ENCODE results near the gene SPTLC2. TPM values are rescaled to one million over a fixed set of nuclear protein-coding genes. Genes with fewer than 3 reads are reported as not detected.
"Not testable (repeated sequence)": the region's sequence is repeated elsewhere in the genome, so short reads cannot be mapped to it uniquely, and the experiment has no call there.

The SPTLC2 gene
- 68.4 and 81.7 TPM in 2 replicates for total RNA-seq (2021)
- percentile 92 among the genes with signal in this experiment for Bru-seq, nascent RNA
- BruChase-seq, experiment 1, labeled RNA remaining after a 2-hour chase, result percentile 85 among the genes with signal in this experiment
- percentile 84 among the genes with signal in this experiment for BruChase-seq, experiment 2, labeled RNA remaining after a 6-hour chase
- long read RNA-seq, full-length matches to known transcripts, result 61 of 85 reads
- long read RNA-seq, partial matches to known transcripts, result 4 of 85 reads
- long read RNA-seq, other reads (novel, unspliced or antisense), result 20 of 85 reads

DNA sequence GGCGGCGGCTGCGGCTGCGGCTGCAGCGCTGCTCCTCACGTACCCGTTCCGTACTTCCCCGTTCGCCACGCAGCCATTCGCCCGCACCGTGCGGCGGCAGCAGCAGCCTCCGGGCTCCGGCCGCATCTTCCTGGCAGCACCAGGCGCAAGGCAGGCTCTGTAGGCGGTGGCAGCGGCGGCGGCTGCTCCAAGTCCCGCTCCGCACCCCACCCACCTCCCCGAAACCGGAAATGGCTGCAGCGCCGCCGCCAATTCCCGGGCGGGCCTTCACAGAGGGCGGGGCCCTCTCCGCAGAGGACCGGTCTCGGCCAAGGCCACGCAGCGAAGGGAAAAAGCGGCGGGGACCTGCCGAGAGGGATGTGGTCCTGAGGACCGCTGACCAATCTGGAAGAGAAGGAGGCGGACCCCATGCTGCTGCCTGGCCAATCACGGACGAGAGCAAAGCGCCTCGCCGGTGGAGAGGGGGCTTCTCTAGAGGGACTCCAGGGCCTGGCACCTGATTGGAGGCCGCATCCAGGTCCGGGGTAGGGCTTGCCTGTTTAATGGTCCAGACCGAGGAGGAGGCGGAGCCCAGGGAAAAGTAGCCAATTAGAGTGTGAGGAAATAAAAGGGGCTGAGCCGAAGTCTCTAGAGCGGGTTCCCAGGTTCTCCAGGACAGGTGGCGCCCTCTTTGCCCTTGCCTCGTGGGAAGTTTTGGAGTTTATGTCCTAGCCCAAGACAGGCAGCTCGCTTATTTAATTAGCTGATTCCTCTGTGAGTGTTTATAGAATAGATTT, at the start of gene SPTLC2:
TSS of gene SPTLC2 (minus strand) at position 184 of the 776 bp plus-strand sequence. CDS start at position 126, 58 bp downstream.
- Histone ChIP-seq H3K4me1 (replicated peaks; ENCODE audit: insufficient read depth) (peaks cover 50% of the 10 kb centered on the region), H3K27ac (peak within 1 kb of the TSS; percentile 76), H3K4me2 (peak within 1 kb of the TSS; percentile 98), H3K9me2 (ENCODE audit: insufficient read depth) (no peaks in the 10 kb centered on the region), H3K79me2 (ENCODE audit: low read depth) (peaks cover 45% of the 10 kb centered on the region), H3K27me3 (ENCODE audit: insufficient read depth, low read depth) (no peaks in the 10 kb centered on the region), H3K9me3 (ENCODE audit: insufficient read depth, low read depth) (no peaks in the 10 kb centered on the region), H3K36me3 (ENCODE audit: low read depth) (no peaks in the 10 kb centered on the region), H3F3A (ENCODE audit: insufficient read depth, low read depth) (peaks cover 42% of the 10 kb centered on the region), H4K20me1 (ENCODE audit: insufficient read depth) (peaks cover 9% of the 10 kb centered on the region; the same call in 1 of the 2 replicates), H2AFZ (peak within 1 kb of the TSS; percentile 78), H3K4me3 (peak within 1 kb of the TSS; percentile 85)
- no TSS peak for BruUV-seq (replicated peaks)
- POLR2A ChIA-PET (ENCODE audit: unreplicated experiment), result no interaction called here
- TF ChIP-seq, protein P1, sequence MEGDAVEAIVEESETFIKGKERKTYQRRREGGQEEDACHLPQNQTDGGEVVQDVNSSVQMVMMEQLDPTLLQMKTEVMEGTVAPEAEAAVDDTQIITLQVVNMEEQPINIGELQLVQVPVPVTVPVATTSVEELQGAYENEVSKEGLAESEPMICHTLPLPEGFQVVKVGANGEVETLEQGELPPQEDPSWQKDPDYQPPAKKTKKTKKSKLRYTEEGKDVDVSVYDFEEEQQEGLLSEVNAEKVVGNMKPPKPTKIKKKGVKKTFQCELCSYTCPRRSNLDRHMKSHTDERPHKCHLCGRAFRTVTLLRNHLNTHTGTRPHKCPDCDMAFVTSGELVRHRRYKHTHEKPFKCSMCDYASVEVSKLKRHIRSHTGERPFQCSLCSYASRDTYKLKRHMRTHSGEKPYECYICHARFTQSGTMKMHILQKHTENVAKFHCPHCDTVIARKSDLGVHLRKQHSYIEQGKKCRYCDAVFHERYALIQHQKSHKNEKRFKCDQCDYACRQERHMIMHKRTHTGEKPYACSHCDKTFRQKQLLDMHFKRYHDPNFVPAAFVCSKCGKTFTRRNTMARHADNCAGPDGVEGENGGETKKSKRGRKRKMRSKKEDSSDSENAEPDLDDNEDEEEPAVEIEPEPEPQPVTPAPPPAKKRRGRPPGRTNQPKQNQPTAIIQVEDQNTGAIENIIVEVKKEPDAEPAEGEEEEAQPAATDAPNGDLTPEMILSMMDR (conservative IDR thresholded peaks at IDR 0.05), result no peak
- no peak for TF ChIP-seq EZH2 (IDR thresholded peaks at IDR 0.05; ENCODE audit: low read depth)
- CTCF ChIA-PET, result no interaction called here
- intact Hi-C loops (cut with micrococcal nuclease; ENCODE audit: unreplicated experiment), result loop anchor here (1.0 to 2.0 kb wide), 6 partner anchors 24 to 296 kb away; partner anchors contain the start of genes AHSA1, GSTZ1 and POMT2
- peak; percentile 100 for DNase-seq

DNA sequence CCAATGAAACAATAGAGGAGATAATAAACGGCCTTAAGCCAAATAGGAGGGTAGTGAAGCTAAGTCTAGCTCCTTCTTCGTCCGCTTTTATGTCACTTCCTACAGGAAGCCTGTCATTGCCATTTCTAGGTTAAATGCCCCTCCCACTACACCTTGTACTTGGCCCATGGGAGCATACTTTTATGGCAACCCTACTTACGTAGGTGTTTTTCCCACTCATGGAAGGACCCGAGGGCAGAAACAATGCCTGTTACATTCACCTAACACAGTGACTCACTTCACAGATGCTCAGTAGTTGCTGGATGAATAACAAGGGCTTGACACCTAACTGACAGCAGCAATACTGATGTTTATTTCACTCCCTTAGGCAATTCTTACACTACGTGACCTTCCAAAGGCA, 46.9 kb upstream of the SPTLC2 start:
- intact Hi-C loops (cut with micrococcal nuclease; ENCODE audit: unreplicated experiment), result no loop called here
- DNase-seq, result peak; percentile 34 to 94
- Histone ChIP-seq H3K27ac (0 out of 2 replicates have a peak overlapping the region, but pooled peaks have one; percentile 14), H3K4me2 (peak overlapping the region; percentile 46), H3K27me3 (ENCODE audit: insufficient read depth, low read depth) (no peaks in the 10 kb centered on the region), H4K20me1 (ENCODE audit: insufficient read depth) (no peaks in the 10 kb centered on the region), H3K4me3 (no peak overlapping the region), H3K4me1 (replicated peaks; ENCODE audit: insufficient read depth) (peaks cover 14% of the 10 kb centered on the region), H2AFZ (no peak overlapping the region), H3K9me3 (ENCODE audit: insufficient read depth, low read depth) (no peaks in the 10 kb centered on the region), H3F3A (ENCODE audit: insufficient read depth, low read depth) (peaks cover 26% of the 10 kb centered on the region), H3K36me3 (ENCODE audit: low read depth) (no peaks in the 10 kb centered on the region), H3K9me2 (ENCODE audit: insufficient read depth) (no peaks in the 10 kb centered on the region), H3K79me2 (ENCODE audit: low read depth) (no peaks in the 10 kb centered on the region)
- BruUV-seq (replicated peaks), result no TSS peak
- TF ChIP-seq, protein P1 (conservative IDR thresholded peaks at IDR 0.05), result no peak
- no peak for TF ChIP-seq EZH2 (IDR thresholded peaks at IDR 0.05; ENCODE audit: low read depth)
- ChIA-PET POLR2A (ENCODE audit: unreplicated experiment) (interaction anchor here (0.6 to 0.9 kb wide), 2 partner anchors 98 to 342 kb away, joined by 3 to 14 read pairs; partner anchors contain the start of genes GSTZ1 and POMT2), CTCF (interaction anchor here (0.6 kb wide), 1 partner anchor 151 kb away, joined by 6 read pairs; no protein-coding TSS in a partner anchor)

DNA sequence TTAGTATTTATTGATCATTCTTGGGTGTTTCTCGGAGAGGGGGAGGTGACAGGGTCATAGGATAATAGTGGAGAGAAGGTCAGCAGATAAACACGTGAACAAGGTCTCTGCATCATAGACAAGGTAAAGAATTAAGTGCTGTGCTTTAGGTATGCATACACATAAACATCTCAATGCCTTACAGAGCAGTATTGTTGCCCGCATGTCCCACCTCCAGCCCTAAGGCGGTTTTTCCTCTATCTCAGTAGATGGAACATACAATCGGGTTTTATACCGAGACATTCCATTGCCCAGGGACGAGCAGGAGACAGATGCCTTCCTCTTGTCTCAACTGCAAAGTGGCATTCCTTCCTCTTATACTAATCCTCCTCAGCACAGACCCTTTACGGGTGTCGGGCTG, 45.1 kb upstream of the SPTLC2 start:
- intact Hi-C loops (cut with micrococcal nuclease; ENCODE audit: unreplicated experiment), result not testable (repeated sequence)

More for the DNA sequence above, 45.1 kb upstream of the SPTLC2 start:
- H3K36me3 ChIP-seq (ENCODE audit: low read depth); BruUV-seq (replicated peaks); H3K79me2 ChIP-seq (ENCODE audit: low read depth); CTCF ChIA-PET; H3K27ac ChIP-seq; H3K9me2 ChIP-seq (ENCODE audit: insufficient read depth); H2AFZ ChIP-seq; POLR2A ChIA-PET (ENCODE audit: unreplicated experiment); H3K4me2 ChIP-seq; H3K9me3 ChIP-seq (ENCODE audit: insufficient read depth, low read depth); DNase-seq; H3K4me3 ChIP-seq; H4K20me1 ChIP-seq (ENCODE audit: insufficient read depth); H3K27me3 ChIP-seq (ENCODE audit: insufficient read depth, low read depth): not testable (repeated sequence)
- peaks cover 26% of the 10 kb centered on the region for H3F3A ChIP-seq (ENCODE audit: insufficient read depth, low read depth)
- H3K4me1 ChIP-seq (replicated peaks; ENCODE audit: insufficient read depth), result peaks cover 14% of the 10 kb centered on the region

All from PC-9 (cell line).